ENCODE data around the gene RPGRIP1L. TPM values are rescaled to one million over a fixed set of nuclear protein-coding genes. Genes with fewer than 3 reads are reported as not detected.

RPGRIP1L gene
- total and polyA plus RNA-seq, 2 of the 8 experiments (the other 6 are each of a cell fraction or from before 2014, with no cell fraction given) = 4.0 to 13.7 TPM

DNA sequence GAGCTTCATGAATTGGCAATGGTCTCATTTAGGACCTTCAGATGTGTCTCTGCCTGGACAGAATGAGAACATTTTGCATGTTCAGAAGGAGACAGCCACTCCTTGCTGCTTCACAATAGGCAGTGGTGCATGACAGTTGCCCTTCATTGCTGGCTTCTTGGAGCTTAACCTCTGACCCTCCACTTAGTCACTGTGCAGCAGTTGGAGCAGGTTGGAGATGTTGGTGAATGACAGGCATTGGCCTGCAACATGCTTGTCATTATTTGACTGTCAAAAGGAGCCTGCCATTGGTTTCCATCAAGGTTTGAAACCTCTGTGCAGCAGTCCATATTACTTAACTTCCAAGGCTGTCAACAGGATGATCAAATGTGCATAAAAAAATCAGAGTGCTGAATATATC lies 23.0 kb upstream of the RPGRIP1L start (continued):
- TF ChIP-seq, protein P1, sequence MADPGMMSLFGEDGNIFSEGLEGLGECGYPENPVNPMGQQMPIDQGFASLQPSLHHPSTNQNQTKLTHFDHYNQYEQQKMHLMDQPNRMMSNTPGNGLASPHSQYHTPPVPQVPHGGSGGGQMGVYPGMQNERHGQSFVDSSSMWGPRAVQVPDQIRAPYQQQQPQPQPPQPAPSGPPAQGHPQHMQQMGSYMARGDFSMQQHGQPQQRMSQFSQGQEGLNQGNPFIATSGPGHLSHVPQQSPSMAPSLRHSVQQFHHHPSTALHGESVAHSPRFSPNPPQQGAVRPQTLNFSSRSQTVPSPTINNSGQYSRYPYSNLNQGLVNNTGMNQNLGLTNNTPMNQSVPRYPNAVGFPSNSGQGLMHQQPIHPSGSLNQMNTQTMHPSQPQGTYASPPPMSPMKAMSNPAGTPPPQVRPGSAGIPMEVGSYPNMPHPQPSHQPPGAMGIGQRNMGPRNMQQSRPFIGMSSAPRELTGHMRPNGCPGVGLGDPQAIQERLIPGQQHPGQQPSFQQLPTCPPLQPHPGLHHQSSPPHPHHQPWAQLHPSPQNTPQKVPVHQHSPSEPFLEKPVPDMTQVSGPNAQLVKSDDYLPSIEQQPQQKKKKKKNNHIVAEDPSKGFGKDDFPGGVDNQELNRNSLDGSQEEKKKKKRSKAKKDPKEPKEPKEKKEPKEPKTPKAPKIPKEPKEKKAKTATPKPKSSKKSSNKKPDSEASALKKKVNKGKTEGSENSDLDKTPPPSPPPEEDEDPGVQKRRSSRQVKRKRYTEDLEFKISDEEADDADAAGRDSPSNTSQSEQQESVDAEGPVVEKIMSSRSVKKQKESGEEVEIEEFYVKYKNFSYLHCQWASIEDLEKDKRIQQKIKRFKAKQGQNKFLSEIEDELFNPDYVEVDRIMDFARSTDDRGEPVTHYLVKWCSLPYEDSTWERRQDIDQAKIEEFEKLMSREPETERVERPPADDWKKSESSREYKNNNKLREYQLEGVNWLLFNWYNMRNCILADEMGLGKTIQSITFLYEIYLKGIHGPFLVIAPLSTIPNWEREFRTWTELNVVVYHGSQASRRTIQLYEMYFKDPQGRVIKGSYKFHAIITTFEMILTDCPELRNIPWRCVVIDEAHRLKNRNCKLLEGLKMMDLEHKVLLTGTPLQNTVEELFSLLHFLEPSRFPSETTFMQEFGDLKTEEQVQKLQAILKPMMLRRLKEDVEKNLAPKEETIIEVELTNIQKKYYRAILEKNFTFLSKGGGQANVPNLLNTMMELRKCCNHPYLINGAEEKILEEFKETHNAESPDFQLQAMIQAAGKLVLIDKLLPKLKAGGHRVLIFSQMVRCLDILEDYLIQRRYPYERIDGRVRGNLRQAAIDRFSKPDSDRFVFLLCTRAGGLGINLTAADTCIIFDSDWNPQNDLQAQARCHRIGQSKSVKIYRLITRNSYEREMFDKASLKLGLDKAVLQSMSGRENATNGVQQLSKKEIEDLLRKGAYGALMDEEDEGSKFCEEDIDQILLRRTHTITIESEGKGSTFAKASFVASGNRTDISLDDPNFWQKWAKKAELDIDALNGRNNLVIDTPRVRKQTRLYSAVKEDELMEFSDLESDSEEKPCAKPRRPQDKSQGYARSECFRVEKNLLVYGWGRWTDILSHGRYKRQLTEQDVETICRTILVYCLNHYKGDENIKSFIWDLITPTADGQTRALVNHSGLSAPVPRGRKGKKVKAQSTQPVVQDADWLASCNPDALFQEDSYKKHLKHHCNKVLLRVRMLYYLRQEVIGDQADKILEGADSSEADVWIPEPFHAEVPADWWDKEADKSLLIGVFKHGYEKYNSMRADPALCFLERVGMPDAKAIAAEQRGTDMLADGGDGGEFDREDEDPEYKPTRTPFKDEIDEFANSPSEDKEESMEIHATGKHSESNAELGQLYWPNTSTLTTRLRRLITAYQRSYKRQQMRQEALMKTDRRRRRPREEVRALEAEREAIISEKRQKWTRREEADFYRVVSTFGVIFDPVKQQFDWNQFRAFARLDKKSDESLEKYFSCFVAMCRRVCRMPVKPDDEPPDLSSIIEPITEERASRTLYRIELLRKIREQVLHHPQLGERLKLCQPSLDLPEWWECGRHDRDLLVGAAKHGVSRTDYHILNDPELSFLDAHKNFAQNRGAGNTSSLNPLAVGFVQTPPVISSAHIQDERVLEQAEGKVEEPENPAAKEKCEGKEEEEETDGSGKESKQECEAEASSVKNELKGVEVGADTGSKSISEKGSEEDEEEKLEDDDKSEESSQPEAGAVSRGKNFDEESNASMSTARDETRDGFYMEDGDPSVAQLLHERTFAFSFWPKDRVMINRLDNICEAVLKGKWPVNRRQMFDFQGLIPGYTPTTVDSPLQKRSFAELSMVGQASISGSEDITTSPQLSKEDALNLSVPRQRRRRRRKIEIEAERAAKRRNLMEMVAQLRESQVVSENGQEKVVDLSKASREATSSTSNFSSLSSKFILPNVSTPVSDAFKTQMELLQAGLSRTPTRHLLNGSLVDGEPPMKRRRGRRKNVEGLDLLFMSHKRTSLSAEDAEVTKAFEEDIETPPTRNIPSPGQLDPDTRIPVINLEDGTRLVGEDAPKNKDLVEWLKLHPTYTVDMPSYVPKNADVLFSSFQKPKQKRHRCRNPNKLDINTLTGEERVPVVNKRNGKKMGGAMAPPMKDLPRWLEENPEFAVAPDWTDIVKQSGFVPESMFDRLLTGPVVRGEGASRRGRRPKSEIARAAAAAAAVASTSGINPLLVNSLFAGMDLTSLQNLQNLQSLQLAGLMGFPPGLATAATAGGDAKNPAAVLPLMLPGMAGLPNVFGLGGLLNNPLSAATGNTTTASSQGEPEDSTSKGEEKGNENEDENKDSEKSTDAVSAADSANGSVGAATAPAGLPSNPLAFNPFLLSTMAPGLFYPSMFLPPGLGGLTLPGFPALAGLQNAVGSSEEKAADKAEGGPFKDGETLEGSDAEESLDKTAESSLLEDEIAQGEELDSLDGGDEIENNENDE (IDR thresholded peaks at IDR 0.05; ENCODE audit: insufficient replicate concordance, low read length) = no peak
- TF ChIP-seq CEBPB (IDR thresholded peaks at IDR 0.05; ENCODE audit: low read depth, low read length) = no peak
- no peak for TF ChIP-seq RNF2 (IDR thresholded peaks at IDR 0.05; ENCODE audit: borderline replicate concordance, low read depth, low read length, missing control alignments, poor library complexity, severe bottlenecking)
- TF ChIP-seq CHD1 (IDR thresholded peaks at IDR 0.05; ENCODE audit: low read depth, low read length) = no peak
- TF ChIP-seq, protein P2, sequence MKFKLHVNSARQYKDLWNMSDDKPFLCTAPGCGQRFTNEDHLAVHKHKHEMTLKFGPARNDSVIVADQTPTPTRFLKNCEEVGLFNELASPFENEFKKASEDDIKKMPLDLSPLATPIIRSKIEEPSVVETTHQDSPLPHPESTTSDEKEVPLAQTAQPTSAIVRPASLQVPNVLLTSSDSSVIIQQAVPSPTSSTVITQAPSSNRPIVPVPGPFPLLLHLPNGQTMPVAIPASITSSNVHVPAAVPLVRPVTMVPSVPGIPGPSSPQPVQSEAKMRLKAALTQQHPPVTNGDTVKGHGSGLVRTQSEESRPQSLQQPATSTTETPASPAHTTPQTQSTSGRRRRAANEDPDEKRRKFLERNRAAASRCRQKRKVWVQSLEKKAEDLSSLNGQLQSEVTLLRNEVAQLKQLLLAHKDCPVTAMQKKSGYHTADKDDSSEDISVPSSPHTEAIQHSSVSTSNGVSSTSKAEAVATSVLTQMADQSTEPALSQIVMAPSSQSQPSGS (IDR thresholded peaks at IDR 0.05; ENCODE audit: low read length) = no peak
- TF ChIP-seq RBBP5 (IDR thresholded peaks at IDR 0.05; ENCODE audit: borderline replicate concordance, low read depth, low read length) = no peak
- no peak for TF ChIP-seq SUZ12 (IDR thresholded peaks at IDR 0.05; ENCODE audit: low read length)
- TF ChIP-seq SIN3A (conservative IDR thresholded peaks at IDR 0.05 in 1 of 2, IDR thresholded peaks at IDR 0.05 in 1 of 2; ENCODE audit: low read depth in 1 of 2, low read length in 2 of 2) = no peak
- no peak for TF ChIP-seq KDM5A (IDR thresholded peaks at IDR 0.05; ENCODE audit: low read length)
- no peak for TF ChIP-seq SP2 (IDR thresholded peaks at IDR 0.05; ENCODE audit: low read length)

Measured in H1 (cell line).